GM06990 (cell line): ENCODE data around the gene YKT6.

Experiments
- DNase-seq: peaks from one replicate; pipeline ENCODE4 v3.0.0-alpha.2; 2011; ENCODE audit not compliant: insufficient read length; ENCODE audit errors: extremely low read depth
- H3K27me3 ChIP-seq: replicated peaks from 2 replicates; pipeline ENCODE4 v1.6.0; 2011; ENCODE audit warnings: low read length; ENCODE audit not compliant: control insufficient read depth, insufficient read depth
- H3K36me3 ChIP-seq: 2 replicates; pipeline ENCODE4 v1.5.1; 2011; ENCODE audit warnings: low read length; ENCODE audit not compliant: control insufficient read depth, insufficient read depth
- H3K4me3 ChIP-seq: replicated peaks from 2 replicates; pipeline ENCODE4 v1.5.1; 2011; ENCODE audit warnings: low read depth, mild to moderate bottlenecking, control low read depth, low read length
- TF ChIP-seq, protein P1 (sequence below): IDR thresholded peaks from 2 replicates; pipeline ENCODE4 v1.5.1; 2011; ENCODE audit warnings: low read length, control low read depth, mild to moderate bottlenecking, inconsistent platforms; ENCODE audit not compliant: insufficient read depth, poor library complexity, severe bottlenecking

Gene YKT6

DNA sequence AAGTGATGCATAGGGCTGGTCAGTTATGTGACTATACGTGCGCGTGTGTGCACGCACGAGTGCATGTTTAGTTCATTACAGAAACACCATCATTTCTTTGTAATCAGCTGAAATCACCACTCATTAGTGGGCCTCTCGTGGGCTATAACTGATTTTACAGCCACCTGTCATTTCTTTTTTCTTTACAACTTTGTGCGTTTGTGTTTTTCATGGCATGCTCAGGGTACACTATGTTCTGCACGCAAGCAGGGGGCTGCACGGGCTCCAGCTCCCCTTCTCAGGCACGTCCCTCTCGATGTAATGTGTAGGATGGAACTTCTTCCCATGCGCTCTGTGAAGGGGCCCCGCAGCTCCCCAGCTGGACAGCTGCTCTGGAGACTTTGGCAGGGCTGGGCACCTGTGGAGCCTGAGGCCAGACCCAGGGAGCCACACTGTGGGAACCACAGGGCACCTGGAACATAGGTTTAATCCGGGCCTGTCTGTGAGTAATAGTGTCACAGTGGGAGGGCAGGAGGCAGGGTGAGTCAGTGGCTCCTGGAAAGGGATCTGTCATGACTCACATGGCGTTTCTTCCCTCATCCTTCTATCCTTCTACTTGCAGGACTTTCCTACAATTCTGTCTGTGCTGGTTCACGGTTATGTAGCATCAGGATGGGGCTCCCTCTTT, 16.4 kb upstream of the YKT6 start:
- peaks cover 1% of the 10 kb centered on the region for H3K27me3 ChIP-seq
- TF ChIP-seq, protein P1, sequence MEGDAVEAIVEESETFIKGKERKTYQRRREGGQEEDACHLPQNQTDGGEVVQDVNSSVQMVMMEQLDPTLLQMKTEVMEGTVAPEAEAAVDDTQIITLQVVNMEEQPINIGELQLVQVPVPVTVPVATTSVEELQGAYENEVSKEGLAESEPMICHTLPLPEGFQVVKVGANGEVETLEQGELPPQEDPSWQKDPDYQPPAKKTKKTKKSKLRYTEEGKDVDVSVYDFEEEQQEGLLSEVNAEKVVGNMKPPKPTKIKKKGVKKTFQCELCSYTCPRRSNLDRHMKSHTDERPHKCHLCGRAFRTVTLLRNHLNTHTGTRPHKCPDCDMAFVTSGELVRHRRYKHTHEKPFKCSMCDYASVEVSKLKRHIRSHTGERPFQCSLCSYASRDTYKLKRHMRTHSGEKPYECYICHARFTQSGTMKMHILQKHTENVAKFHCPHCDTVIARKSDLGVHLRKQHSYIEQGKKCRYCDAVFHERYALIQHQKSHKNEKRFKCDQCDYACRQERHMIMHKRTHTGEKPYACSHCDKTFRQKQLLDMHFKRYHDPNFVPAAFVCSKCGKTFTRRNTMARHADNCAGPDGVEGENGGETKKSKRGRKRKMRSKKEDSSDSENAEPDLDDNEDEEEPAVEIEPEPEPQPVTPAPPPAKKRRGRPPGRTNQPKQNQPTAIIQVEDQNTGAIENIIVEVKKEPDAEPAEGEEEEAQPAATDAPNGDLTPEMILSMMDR: no peak
- no peaks in the 10 kb centered on the region for H3K36me3 ChIP-seq
- H3K4me3 ChIP-seq: no peak overlapping the region
- no peak for DNase-seq

DNA sequence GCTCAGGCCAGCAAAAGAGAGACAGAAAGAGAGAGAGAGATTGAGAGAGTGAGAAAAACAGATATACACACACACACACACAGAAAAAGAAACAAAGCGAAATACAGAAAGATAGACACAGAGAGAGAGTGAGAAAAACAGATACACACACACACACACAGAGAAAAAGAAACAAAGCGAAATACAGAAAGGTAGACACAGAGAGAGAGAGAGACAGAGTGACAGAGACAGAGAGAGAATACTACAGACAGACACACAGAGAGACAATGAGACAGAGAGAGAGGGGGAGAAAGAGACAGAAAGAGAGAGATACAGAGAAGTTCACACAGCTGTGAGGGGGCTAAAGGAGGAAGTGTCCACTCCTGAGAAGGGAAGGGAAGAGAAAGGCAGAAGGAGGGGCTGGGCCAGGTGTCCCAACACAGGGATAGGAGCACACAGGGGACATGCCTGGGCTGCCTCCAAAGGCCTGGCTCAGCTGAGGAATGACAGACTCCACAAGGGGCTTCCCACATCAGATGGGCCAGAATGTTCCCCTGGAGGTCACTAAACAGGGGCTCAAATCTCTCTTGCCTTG, 15.8 kb upstream of the YKT6 start:
- peaks cover 1% of the 10 kb centered on the region for H3K27me3 ChIP-seq
- no peak for DNase-seq
- no peaks in the 10 kb centered on the region for H3K36me3 ChIP-seq
- TF ChIP-seq, protein P1: no peak
- H3K4me3 ChIP-seq: no peak overlapping the region

DNA sequence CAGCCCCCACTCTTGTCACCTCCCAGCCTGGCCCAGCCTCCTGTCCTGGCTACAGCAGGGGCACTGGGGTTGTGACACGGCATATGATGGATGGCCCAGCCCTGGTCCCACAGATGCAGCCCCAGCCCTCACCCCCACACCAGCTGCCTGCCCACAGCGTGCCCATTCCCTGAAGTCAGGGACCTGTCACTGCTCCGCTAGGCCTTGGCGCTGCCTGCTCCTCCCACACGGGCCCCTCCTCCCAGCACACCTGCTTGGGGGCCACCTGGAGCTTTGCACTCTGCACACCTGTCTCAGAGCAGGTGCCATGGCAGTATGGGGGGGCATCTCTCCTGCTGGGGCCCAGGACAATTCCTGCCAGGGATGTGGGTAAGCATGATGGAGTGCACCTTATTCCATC, 15.0 kb upstream of the YKT6 start:
- DNase-seq: no peak
- Histone ChIP-seq H3K36me3 (no peaks in the 10 kb centered on the region), H3K27me3 (peaks cover 1% of the 10 kb centered on the region), H3K4me3 (no peak overlapping the region)
- TF ChIP-seq, protein P1: no peak

DNA sequence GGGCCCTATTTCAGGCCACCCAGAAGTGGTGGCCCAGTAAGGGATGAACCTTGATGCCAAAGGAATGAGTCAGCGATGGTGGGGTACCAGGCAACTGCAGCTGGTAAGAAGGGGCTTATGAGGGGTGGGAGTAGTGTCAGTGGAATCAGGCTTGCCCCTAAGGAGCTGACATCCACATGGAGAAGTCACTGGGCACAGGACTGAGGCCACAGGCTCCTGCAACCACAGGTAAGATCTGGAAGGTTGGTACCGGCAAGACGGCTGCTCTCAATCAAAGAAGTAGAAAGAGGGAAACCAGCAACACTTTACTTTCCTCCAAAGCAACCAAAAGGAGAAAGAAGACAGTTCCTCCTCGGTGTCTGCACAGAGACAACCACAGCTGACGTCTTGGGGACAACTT, 14.0 kb upstream of the YKT6 start:
- TF ChIP-seq, protein P1: no peak
- peaks cover 1% of the 10 kb centered on the region for H3K27me3 ChIP-seq
- no peaks in the 10 kb centered on the region for H3K36me3 ChIP-seq
- no peak for DNase-seq
- no peak overlapping the region for H3K4me3 ChIP-seq

DNA sequence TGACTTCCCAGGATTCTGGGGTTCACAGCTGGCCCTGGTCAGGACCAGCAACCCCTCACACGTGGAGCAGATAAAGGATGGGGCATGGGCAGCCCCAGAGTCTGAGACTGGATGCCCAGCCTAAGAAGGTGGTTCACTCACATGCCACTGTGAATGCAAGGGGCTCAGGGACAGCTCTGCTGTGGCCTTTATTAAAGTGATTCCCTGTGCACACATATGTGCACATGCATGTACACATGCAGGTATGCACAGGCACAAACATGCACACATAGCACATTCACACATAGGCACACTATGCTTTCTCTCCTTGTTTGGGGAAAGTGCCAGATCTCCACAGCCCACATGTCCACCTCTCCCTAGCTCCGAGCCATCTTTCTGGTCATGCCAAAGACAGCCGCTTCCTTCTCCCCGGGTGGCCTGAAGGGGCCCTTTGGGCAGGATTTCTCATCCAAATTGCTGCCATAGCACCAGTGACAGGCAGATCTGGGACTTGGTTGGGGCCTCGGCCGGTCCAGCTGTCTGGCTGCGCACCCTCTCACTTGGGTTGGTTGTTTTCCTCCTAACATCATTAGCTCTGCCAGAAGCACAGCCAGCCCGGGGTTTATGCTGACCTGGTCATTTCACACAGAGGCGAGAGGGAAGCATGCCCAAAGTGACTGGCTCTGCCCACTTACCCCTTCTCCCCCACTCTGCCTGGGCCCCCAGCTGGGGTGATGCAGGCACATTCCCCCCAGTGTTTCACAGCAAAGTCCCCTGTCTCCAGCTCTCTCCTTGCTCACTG, 13.0 kb upstream of the YKT6 start:
- TF ChIP-seq, protein P1: no peak
- DNase-seq: no peak
- H3K4me3 ChIP-seq: no peak overlapping the region
- H3K36me3 ChIP-seq: no peaks in the 10 kb centered on the region
- no peaks in the 10 kb centered on the region; the same call in 1 of the 2 replicates for H3K27me3 ChIP-seq
